HepG2 (cell line): ENCODE data around the gene MSI2. TPM values are rescaled to one million over a fixed set of nuclear protein-coding genes. Genes with fewer than 3 reads are reported as not detected.

Experiments used
- AKAP8 ChIP-seq: sonication (generic); formaldehyde crosslinking; IDR thresholded peaks from 2 replicates; pipeline ENCODE4 v1.5.1; 2020; ENCODE audit warnings: mild to moderate bottlenecking, missing genetic modification reagents
- ETV6 ChIP-seq: sonication (generic); formaldehyde crosslinking; conservative IDR thresholded peaks from 2 replicates; pipeline ENCODE4 v1.4.0; 2020; ENCODE audit warnings: missing genetic modification reagents
- KLF12 ChIP-seq: sonication (generic); formaldehyde crosslinking; IDR thresholded peaks from 2 replicates; pipeline ENCODE4 v1.4.0; 2020; ENCODE audit warnings: missing genetic modification reagents, borderline replicate concordance
- KMT2A ChIP-seq: sonication (generic); formaldehyde crosslinking; IDR thresholded peaks from 2 replicates; pipeline ENCODE4 v1.4.0; 2020; ENCODE audit warnings: missing genetic modification reagents
- NRL ChIP-seq: sonication (generic); formaldehyde crosslinking; IDR thresholded peaks from 2 replicates; pipeline ENCODE4 v1.5.0; 2020; ENCODE audit warnings: missing genetic modification reagents, mild to moderate bottlenecking, moderate library complexity, borderline replicate concordance
- PAF1 ChIP-seq: IDR thresholded peaks from 2 replicates; pipeline ENCODE4 v1.6.1; 2016; ENCODE audit warnings: missing genetic modification reagents, missing compliant biosample characterization
- RCOR2 ChIP-seq: IDR thresholded peaks from 2 replicates; pipeline ENCODE4 v1.6.1; 2016; ENCODE audit warnings: missing biosample characterization, missing genetic modification reagents
- SOX5 ChIP-seq: IDR thresholded peaks from 2 replicates; pipeline ENCODE4 v1.6.1; 2016; ENCODE audit warnings: borderline replicate concordance
- SUZ12 ChIP-seq: fragments of 150-350 bp; IDR thresholded peaks from 2 replicates; pipeline ENCODE4 v1.6.1; 2014; ENCODE audit warnings: low read depth, low read length
- TAF15 ChIP-seq: fragments of 200-400 bp; formaldehyde crosslinking; IDR thresholded peaks from one replicate; pipeline ENCODE4 v1.6.1; 2018; ENCODE audit warnings: mild to moderate bottlenecking, low read depth, low read length; ENCODE audit not compliant: poor library complexity, severe bottlenecking
- USF2 ChIP-seq, 2 experiments: sonication (generic) in 1 of 2; formaldehyde crosslinking in 1 of 2; IDR thresholded peaks; 2 replicates each; pipeline versions ENCODE4 v1.5.1 to v1.6.1; 2011 to 2020; ENCODE audit warnings: borderline replicate concordance in 1 of 2, low read depth in 1 of 2, low read length in 1 of 2, mild to moderate bottlenecking in 1 of 2, missing genetic modification reagents in 1 of 2, moderate library complexity in 1 of 2
- ZBTB38 ChIP-seq: sonication (generic); formaldehyde crosslinking; IDR thresholded peaks from 2 replicates; pipeline ENCODE4 v1.5.1; 2020; ENCODE audit warnings: mild to moderate bottlenecking, missing genetic modification reagents
- ZNF138 ChIP-seq: sonication (generic); formaldehyde crosslinking; IDR thresholded peaks from 2 replicates; pipeline ENCODE4 v1.5.0; 2020; ENCODE audit warnings: mild to moderate bottlenecking, low read depth, missing genetic modification reagents
- ZNF343 ChIP-seq: sonication (generic); formaldehyde crosslinking; IDR thresholded peaks from 2 replicates; pipeline ENCODE4 v1.4.0; 2020; ENCODE audit warnings: mild to moderate bottlenecking, missing genetic modification reagents
- ZNF446 ChIP-seq: sonication (generic); formaldehyde crosslinking; IDR thresholded peaks from 2 replicates; pipeline ENCODE4 v1.5.0; 2020; ENCODE audit warnings: mild to moderate bottlenecking, missing genetic modification reagents
- ZNF83 ChIP-seq: sonication (generic); formaldehyde crosslinking; IDR thresholded peaks from 2 replicates; pipeline ENCODE4 v1.4.0; 2020; ENCODE audit warnings: missing genetic modification reagents, mild to moderate bottlenecking, borderline replicate concordance
- polyA plus RNA-seq, 8 experiments: library from polyadenylated mRNA; depleted of rRNA in 3 of 8; stranded (reverse) in 7 of 8; unstranded in 1 of 8; fragments of >200 nt; fragmentation: Illumina TruSeq in 4 of 8; extraction: Trizol in 4 of 8; gene quantifications; 2 replicates each; pipeline versions ENCODE4 v1.2.1 to v1.2.3, GENCODE V29; 2011 to 2016; ENCODE audit warnings: low read depth in 4 of 8, missing spikeins in 1 of 8, mixed read lengths in 1 of 8; ENCODE audit not compliant: insufficient read depth in 1 of 8
- total RNA-seq, 5 experiments: library from RNA; depleted of rRNA; stranded (reverse); fragments of >200 nt; fragmentation: Illumina TruSeq; extraction: Trizol; gene quantifications; 2 replicates each; pipeline ENCODE4 v1.2.3, GENCODE V29; 2016; ENCODE audit warnings: low read depth in 1 of 5
- TF ChIP-seq, protein P1 (sequence below): sonication (generic); formaldehyde crosslinking; conservative IDR thresholded peaks from 2 replicates; pipeline ENCODE4 v1.8.0; 2022; ENCODE audit warnings: mild to moderate bottlenecking, moderate library complexity, missing genetic modification reagents
- TF ChIP-seq, protein P2 (sequence below): sonication (generic); formaldehyde crosslinking; IDR thresholded peaks from 2 replicates; pipeline ENCODE4 v1.5.0; 2020; ENCODE audit warnings: missing genetic modification reagents, mild to moderate bottlenecking, borderline replicate concordance
- TF ChIP-seq, protein P3 (sequence below): sonication (generic); formaldehyde crosslinking; IDR thresholded peaks from 2 replicates; pipeline ENCODE4 v1.4.0; 2020; ENCODE audit warnings: mild to moderate bottlenecking, missing genetic modification reagents
- TF ChIP-seq, protein P4 (sequence below): sonication (generic); formaldehyde crosslinking; IDR thresholded peaks from 2 replicates; pipeline ENCODE4 v1.5.0; 2020; ENCODE audit warnings: mild to moderate bottlenecking, low read depth, missing genetic modification reagents, borderline replicate concordance

The MSI2 gene
- total and polyA plus RNA-seq, 2 of the 13 experiments (the other 11 are each of a cell fraction or from before 2014, with no cell fraction given) = 77.5 to 78.4 TPM

- TF ChIP-seq SOX5 (CRISPR knock-in tag) (peak; percentile 95), USF2 (IDR thresholded peaks at IDR 0.05; ENCODE audit: low read depth, low read length) (no peak), USF2 (CRISPR knock-in tag; IDR thresholded peaks at IDR 0.05; ENCODE audit: borderline replicate concordance) (no peak), PAF1 (no peak), ETV6 (CRISPR knock-in tag) (peak; percentile 55; the same call in 1 of the 2 replicates), AKAP8 (CRISPR knock-in tag) (peak; percentile 86; the same call in 1 of the 2 replicates), ZNF138 (no peak), NRL (CRISPR knock-in tag) (no peak), KLF12 (no peak), ZBTB38 (CRISPR knock-in tag) (peak; percentile 88; the same call in 1 of the 2 replicates), RCOR2 (CRISPR knock-in tag) (peak; percentile 98), TAF15 (no peak), ZNF343 (no peak), ZNF446 (CRISPR knock-in tag) (peak; percentile 25; the same call in 1 of the 2 replicates), ZNF83 (CRISPR knock-in tag) (peak; percentile 40; the same call in 1 of the 2 replicates), SUZ12 (no peak), KMT2A (peak; percentile 86)
- TF ChIP-seq, protein P1, sequence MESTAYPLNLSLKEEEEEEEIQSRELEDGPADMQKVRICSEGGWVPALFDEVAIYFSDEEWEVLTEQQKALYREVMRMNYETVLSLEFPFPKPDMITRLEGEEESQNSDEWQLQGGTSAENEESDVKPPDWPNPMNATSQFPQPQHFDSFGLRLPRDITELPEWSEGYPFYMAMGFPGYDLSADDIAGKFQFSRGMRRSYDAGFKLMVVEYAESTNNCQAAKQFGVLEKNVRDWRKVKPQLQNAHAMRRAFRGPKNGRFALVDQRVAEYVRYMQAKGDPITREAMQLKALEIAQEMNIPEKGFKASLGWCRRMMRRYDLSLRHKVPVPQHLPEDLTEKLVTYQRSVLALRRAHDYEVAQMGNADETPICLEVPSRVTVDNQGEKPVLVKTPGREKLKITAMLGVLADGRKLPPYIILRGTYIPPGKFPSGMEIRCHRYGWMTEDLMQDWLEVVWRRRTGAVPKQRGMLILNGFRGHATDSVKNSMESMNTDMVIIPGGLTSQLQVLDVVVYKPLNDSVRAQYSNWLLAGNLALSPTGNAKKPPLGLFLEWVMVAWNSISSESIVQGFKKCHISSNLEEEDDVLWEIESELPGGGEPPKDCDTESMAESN (CRISPR knock-in tag) = no peak
- TF ChIP-seq, protein P2, sequence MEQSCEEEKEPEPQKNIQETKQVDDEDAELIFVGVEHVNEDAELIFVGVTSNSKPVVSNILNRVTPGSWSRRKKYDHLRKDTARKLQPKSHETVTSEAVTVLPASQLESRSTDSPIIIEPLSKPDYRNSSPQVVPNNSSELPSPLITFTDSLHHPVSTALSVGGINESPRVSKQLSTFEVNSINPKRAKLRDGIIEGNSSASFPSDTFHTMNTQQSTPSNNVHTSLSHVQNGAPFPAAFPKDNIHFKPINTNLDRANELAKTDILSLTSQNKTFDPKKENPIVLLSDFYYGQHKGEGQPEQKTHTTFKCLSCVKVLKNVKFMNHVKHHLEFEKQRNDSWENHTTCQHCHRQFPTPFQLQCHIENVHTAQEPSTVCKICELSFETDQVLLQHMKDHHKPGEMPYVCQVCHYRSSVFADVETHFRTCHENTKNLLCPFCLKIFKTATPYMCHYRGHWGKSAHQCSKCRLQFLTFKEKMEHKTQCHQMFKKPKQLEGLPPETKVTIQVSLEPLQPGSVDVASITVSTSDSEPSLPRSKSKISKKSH (CRISPR knock-in tag) = no peak
- TF ChIP-seq, protein P3, sequence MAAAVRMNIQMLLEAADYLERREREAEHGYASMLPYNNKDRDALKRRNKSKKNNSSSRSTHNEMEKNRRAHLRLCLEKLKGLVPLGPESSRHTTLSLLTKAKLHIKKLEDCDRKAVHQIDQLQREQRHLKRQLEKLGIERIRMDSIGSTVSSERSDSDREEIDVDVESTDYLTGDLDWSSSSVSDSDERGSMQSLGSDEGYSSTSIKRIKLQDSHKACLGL (CRISPR knock-in tag) = no peak
- TF ChIP-seq, protein P4, sequence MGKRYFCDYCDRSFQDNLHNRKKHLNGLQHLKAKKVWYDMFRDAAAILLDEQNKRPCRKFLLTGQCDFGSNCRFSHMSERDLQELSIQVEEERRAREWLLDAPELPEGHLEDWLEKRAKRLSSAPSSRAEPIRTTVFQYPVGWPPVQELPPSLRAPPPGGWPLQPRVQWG (CRISPR knock-in tag) = no peak
Measured at GRCh38 chr17:57413848-57414651, 157.7 kb downstream of the MSI2 start (continued).
